Mesenteric fat pad (tissue), 1 donor: ENCODE measurements around the gene AMY1C. TPM values are rescaled to one million over a fixed set of nuclear protein-coding genes. Genes with fewer than 3 reads are reported as not detected.
"Not testable (repeated sequence)": the region's sequence is repeated elsewhere in the genome, so short reads cannot be mapped to it uniquely, and the experiment has no call there.

Experiments used
- DNase-seq: peaks from one replicate; pipeline ENCODE4 v3.0.0-alpha.2; 2020; ENCODE audit warnings: low spot score
- long read RNA-seq: library from polyadenylated mRNA; unstranded; transcript quantifications from one replicate; pipeline ENCODE4 v2.0.0, GENCODE V29; 2020
- total RNA-seq: library from RNA; stranded (reverse); fragmentation: NEBNext Ultra II Directional; extraction: Animal tissue kit (Norgen Biotek cat#: 25700); gene quantifications from one replicate; pipeline ENCODE4 v1.2.1, GENCODE V29; 2021
- donor health status: DM: yes; HTN: yes; CAD: no.

The AMY1C gene
- total RNA-seq: not detected
- long read RNA-seq: 0 reads

DNA sequence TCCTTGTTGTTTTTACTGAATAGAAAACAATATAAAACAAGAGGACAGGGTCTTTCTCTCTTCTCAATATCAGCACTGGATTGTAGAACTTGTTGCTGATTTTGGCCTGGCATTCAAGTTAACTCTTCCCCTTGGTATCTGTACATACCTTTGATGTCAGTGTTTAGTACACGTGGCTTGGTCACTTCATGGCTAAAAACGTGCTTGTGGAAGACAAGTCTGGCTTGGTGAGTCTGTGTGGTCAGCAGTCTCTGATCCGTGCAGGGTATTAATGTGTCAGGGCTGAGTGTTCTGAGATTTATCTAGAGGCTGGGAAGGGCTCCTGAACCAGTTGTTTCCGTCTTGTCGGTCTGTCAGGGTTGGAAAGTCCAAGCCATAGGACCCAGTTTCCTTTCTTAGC lies at the start of gene AMY1C:
TSS of gene AMY1C (plus strand) at position 301 of the 400 bp plus-strand sequence. CDS start 572 bp downstream, outside the sequence.
- DNase-seq: not testable (repeated sequence)

DNA sequence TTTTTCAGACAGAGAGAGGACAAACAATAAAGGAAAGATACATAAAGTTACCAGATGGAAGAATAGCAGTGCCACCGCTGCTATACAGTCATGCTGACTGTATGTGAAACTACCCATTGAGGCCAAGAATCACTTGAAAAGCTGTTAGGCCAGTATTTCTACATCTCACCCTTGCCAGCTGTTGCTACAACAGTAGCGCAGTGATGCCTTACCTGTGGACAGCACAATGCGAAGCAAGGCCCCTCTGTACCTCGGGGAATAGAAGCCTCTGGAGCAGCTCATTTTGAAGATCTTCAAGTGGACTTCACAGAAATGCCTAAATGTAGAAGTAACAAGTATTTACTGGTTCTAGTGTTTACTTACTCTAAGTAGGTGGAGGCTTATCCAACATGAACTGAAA lies 49.0 kb upstream of the AMY1C start:
- DNase-seq: not testable (repeated sequence)

DNA sequence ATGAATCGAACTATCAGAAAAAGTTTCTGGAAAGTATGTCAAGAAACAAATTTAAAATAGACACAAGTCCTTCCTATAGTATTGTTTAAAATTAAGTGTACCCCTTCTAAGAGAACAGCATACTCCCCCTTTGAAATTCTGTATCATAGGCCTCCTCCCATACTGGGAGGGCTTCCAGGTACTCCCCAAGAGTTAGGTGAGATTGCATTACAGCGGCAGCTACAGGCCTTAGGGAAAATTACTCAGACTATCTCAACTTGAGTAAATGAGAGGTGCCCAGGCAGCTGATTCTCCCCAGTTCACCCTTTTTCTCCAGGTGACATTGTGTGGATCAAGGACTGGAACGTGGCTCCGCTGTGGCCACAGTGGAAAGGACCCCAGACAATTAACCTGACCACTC lies 48.4 kb upstream of the AMY1C start:
- DNase-seq: not testable (repeated sequence)

GRCh38 chr1:103707670-103708069 lies 42.0 kb upstream of the AMY1C start:
- DNase-seq: not testable (repeated sequence)

- DNase-seq: not testable (repeated sequence)
These were observed 39.3 kb upstream of the AMY1C start for GRCh38 chr1:103710381-103710780.

DNA sequence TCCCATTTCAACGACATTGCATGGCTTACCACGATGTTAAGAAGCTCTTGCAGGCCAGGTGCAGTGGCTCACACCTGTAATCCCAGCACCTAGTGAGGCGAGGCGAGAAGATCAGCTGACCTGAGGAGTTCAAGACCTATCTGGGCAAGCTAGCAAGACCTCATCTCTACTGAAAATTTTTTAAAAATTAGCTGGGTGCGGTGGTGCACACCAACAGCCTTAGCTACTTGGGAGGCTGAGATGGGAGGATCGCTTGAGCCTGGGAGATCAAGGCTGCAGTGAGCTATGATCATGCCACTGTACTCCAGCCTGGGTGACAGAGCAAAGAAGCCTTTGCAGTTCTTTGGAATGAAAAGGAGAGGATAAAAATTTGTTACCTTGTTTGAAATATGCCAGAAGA lies 32.3 kb upstream of the AMY1C start:
- DNase-seq: peak; percentile 74

- DNase-seq: not testable (repeated sequence)
These were observed 28.2 kb upstream of the AMY1C start for GRCh38 chr1:103721473-103721872.

DNA sequence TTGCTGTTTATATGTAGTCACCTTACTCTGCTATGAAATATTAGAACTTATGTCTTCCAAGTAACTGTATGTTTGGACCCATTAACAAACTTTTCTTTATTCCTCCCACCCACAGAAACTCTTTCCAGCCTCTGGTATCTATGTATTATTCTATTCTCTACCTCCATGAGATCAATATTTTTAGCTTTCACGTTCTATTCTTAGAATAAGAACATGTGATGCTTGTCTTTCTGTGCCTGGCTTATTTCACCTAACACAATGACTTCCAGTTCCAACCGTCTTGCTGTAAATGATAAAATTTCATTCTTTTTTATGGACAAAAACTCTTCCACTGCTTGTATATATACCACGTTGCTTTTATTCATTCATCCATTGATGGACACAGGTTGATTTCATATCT lies 14.4 kb upstream of the AMY1C start:
- DNase-seq: not testable (repeated sequence)

GRCh38 chr1:103738031-103738430 lies 11.7 kb upstream of the AMY1C start:
- not testable (repeated sequence) for DNase-seq

DNA sequence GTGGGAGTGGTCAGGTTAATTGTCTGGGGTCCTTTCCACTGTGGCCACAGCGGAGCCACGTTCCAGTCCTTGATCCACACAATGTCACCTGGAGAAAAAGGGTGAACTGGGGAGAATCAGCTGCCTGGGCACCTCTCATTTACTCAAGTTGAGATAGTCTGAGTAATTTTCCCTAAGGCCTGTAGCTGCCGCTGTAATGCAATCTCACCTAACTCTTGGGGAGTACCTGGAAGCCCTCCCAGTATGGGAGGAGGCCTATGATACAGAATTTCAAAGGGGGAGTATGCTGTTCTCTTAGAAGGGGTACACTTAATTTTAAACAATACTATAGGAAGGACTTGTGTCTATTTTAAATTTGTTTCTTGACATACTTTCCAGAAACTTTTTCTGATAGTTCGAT lies 5.2 kb upstream of the AMY1C start:
- not testable (repeated sequence) for DNase-seq

DNA sequence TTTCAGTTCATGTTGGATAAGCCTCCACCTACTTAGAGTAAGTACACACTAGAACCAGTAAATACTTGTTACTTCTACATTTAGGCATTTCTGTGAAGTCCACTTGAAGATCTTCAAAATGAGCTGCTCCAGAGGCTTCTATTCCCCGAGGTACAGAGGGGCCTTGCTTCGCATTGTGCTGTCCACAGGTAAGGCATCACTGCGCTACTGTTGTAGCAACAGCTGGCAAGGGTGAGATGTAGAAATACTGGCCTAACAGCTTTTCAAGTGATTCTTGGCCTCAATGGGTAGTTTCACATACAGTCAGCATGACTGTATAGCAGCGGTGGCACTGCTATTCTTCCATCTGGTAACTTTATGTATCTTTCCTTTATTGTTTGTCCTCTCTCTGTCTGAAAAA lies 4.7 kb upstream of the AMY1C start:
- not testable (repeated sequence) for DNase-seq

- not testable (repeated sequence) for DNase-seq
These were observed 1.4 kb upstream of the AMY1C start for GRCh38 chr1:103748273-103748672.

DNA sequence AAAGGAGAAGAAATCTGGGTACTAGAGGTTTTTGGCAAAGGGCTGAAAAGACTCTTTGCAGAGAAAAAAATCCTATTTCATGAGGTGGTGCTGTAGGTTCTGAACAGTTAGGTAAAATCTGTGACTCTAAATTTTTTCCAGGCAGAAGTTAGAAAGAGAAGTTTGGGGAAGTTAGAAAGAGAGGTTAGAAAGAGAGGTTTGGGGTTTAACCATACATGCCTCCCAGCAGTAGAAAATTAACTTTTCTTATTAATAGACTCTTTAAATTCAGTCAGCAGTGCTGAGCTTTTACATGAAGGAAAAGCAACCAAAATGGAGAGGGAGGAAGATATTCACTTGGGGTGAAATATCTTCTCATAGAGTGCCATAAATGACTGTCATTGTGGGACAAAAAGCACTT lies 12.2 kb downstream of the AMY1C start:
- no peak for DNase-seq

DNA sequence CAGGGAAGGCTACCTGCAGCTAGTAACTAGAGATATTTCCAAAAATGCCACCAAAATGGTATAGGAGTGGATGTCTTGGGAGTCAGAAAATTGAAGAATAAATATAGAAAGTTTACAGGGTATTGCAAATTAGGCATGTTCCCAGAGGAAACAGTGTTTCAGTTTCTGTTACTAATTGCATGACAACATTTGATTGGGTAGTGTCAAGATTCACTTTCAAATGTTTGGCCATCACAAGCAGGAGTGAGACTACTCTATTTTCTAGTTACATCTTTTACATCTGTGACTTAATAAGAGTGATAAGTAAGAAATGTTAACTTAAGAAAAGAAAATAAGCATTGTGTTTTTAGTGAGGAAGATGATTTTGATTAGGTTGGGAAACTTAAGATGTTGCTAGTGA lies 30.2 kb downstream of the AMY1C start:
- DNase-seq: no peak

- no peak for DNase-seq
These were observed 34.3 kb downstream of the AMY1C start for GRCh38 chr1:103783944-103784377.

DNA sequence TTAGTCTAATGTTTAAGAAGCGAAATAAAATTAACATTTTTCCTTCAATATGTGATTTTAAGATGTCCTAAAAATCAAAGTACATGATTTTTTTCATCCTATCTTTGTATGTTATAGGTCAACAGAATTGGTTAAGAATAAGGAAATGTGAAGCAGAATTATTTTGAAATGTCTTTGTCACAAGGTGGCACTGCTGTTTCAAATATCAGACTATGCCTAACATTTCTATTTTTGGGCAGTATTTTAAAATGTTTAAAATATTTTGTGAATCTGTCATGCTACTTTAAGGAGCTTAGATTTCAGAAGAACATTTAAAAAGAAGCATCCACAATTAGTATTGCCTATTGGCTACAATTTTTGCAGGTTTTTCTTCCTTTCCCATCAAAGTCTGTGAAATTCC lies 38.7 kb downstream of the AMY1C start:
- DNase-seq: no peak

GRCh38 chr1:103790172-103790571 lies 40.5 kb downstream of the AMY1C start:
- no peak for DNase-seq

Other genes starting within 250 kb of the AMY1C start
- gene RNPC3, start 224.2 kb upstream of the AMY1C start, total RNA-seq: 15.2 TPM
- 15.8 TPM for gene AMY2B, start 178.3 kb upstream of the AMY1C start, total RNA-seq
- 2.7 TPM for gene AMY2A, start 132.5 kb upstream of the AMY1C start, total RNA-seq
- not detected for gene AMY1A, start 94.1 kb upstream of the AMY1C start, total RNA-seq
- not detected for gene AMY1B, start 53.7 kb upstream of the AMY1C start, total RNA-seq